AG10803 (cell line): Measurements from ENCODE around the gene FREM2.
A peak's percentile ranks its signal among the peaks of the same experiment; 100 is the strongest.

Experiments
- DNase-seq: peaks from one replicate; pipeline ENCODE4 v3.0.0; 2010; ENCODE audit warnings: low read depth
- H3K4me3 ChIP-seq: 2 replicates; pipeline ENCODE4 v1.5.1; 2011; ENCODE audit warnings: mild to moderate bottlenecking, low read length, control low read depth
- TF ChIP-seq, protein P1 (sequence below): conservative IDR thresholded peaks from 2 replicates; pipeline ENCODE4 v1.5.1; 2011; ENCODE audit warnings: mild to moderate bottlenecking, low read length, control low read depth, inconsistent platforms

FREM2 gene, protein sequence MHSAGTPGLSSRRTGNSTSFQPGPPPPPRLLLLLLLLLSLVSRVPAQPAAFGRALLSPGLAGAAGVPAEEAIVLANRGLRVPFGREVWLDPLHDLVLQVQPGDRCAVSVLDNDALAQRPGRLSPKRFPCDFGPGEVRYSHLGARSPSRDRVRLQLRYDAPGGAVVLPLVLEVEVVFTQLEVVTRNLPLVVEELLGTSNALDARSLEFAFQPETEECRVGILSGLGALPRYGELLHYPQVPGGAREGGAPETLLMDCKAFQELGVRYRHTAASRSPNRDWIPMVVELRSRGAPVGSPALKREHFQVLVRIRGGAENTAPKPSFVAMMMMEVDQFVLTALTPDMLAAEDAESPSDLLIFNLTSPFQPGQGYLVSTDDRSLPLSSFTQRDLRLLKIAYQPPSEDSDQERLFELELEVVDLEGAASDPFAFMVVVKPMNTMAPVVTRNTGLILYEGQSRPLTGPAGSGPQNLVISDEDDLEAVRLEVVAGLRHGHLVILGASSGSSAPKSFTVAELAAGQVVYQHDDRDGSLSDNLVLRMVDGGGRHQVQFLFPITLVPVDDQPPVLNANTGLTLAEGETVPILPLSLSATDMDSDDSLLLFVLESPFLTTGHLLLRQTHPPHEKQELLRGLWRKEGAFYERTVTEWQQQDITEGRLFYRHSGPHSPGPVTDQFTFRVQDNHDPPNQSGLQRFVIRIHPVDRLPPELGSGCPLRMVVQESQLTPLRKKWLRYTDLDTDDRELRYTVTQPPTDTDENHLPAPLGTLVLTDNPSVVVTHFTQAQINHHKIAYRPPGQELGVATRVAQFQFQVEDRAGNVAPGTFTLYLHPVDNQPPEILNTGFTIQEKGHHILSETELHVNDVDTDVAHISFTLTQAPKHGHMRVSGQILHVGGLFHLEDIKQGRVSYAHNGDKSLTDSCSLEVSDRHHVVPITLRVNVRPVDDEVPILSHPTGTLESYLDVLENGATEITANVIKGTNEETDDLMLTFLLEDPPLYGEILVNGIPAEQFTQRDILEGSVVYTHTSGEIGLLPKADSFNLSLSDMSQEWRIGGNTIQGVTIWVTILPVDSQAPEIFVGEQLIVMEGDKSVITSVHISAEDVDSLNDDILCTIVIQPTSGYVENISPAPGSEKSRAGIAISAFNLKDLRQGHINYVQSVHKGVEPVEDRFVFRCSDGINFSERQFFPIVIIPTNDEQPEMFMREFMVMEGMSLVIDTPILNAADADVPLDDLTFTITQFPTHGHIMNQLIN (N-terminal part only)

DNA sequence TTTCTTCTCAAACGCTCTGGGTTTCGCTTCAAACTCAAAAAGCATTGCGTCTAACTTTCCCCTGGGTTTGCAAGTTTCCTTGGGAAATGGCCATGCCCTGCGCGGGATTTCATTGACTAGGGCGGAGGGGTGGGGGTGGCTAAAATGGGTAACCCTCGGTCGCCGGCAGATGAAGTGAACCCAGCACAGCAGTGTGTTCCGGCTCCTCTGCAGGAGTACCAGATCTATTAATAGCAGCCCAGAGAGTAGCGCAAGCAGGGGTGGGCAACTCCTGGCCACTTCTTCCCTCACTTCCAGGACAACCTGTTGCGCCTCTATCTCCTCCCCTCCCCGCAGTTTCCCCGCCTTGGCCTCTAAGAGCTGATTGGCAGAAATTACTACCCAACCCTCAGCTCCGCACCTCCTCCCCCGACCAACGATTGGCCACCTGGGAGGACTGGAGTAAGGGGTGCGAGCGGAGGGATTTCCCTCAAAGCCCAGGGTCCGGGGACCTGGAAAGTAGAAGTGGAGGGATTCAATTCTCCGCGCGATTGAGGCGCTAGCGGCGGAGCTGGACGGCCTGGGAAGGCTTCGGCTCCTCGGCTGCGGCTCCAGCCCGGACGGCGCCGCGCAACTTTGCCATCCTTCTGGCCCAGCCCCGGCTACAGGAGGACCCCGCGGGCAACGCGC, at the start of gene FREM2:
FREM2 (plus strand) TSS at position 501 of the 669 bp plus-strand sequence. CDS start 268 bp downstream, outside the sequence.
- H3K4me3 ChIP-seq, result peak within 1 kb of the TSS; percentile 12; the same call in 1 of the 2 replicates
- DNase-seq, result no peak
- TF ChIP-seq, protein P1, sequence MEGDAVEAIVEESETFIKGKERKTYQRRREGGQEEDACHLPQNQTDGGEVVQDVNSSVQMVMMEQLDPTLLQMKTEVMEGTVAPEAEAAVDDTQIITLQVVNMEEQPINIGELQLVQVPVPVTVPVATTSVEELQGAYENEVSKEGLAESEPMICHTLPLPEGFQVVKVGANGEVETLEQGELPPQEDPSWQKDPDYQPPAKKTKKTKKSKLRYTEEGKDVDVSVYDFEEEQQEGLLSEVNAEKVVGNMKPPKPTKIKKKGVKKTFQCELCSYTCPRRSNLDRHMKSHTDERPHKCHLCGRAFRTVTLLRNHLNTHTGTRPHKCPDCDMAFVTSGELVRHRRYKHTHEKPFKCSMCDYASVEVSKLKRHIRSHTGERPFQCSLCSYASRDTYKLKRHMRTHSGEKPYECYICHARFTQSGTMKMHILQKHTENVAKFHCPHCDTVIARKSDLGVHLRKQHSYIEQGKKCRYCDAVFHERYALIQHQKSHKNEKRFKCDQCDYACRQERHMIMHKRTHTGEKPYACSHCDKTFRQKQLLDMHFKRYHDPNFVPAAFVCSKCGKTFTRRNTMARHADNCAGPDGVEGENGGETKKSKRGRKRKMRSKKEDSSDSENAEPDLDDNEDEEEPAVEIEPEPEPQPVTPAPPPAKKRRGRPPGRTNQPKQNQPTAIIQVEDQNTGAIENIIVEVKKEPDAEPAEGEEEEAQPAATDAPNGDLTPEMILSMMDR, result no peak

DNA sequence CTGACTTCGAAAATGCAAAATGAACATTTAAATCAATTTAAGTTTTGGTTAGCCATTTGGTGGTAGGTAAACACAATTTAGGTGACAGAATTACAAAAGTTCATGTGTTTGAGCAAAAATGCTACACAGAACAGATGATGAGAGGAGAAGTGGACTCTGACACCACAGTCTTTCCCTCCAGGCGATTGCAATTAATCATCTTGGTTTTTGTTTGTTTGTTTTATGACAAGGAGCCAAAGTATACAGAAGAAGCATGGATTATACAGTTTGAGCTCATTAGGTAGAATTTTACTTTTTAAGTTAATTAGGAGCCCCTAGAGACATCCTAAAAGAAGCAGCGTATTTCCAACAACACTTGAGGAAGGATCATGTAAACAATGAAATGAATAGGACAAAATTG, 49.3 kb upstream of the FREM2 start:
- H3K4me3 ChIP-seq, result no peak overlapping the region
- TF ChIP-seq, protein P1, result no peak
- no peak for DNase-seq

DNA sequence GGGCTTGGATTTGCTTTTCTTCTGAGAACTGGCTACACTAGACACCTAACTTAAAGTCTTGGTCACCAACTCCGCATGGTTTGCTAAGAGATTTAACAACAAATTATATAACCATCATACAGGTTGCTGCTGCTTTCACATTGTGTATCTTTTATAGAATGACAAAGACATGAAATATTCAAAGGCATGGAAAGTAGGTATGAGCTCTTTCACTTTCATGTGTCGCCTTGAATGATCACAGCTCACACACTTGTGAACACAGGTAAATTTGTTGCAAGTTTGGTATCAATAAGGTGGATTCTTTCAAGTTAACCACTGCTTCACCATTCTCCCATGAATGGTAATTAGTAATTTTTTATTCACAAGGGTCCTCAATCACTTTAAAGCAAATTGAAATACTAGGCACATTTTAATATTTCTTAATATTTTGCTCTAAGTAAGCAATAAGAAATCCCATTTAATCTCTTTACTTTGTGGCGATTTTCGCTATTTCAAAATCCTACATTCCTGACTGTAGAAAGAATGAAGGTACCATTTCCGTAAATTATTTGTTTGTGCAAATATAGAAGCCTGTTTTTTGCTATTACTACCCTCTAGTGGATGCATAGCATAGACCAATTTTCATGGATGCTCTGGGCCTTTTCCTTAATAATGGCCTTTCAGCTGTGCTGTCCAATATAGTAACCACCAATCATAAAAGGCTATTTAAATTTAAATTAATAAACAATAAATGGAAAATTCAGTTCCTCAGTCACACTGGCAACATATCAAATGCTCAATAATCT, 45.5 kb upstream of the FREM2 start:
- peak; percentile 0 for DNase-seq
- TF ChIP-seq, protein P1, result peak; percentile 31
- H3K4me3 ChIP-seq, result no peak overlapping the region

DNA sequence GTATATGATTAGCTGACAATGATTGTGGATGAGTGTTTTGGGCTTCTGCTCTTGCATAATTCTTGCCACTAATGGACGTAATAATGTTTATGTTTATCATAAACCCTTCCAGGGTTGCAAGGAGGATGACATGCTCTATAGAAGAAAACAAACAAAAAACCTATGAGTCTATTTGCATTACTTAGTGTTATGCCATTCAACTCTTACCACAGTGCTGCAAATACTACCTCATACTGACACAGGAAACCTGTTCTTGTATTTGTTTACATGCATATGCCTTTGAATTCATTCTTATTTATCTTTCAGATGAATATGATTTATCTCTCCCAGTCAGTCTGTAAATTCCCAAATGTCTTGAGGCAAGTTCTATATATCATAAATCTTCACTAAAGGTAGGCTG, 39.6 kb upstream of the FREM2 start:
- TF ChIP-seq, protein P1, result no peak
- no peak for DNase-seq
- no peak overlapping the region for H3K4me3 ChIP-seq

DNA sequence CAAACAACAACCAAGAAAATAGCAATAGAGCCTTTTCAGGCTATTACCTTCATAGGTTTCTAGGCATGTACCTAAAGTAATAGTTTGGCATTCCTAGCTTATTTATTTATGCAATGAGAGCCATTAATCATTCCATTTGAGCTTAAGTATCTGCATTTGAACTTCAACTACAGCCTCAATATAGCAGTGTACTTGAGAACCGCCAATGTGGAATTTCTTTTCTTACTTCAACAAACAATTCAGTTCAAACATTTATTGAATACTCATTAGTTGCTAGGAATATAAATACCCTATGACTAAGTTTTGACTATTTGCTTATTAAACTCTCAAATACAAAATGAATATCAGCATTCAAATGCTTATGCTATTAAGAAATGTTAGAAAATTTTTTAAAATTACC, 38.0 kb upstream of the FREM2 start:
- H3K4me3 ChIP-seq, result no peak overlapping the region
- TF ChIP-seq, protein P1, result no peak
- DNase-seq, result no peak

DNA sequence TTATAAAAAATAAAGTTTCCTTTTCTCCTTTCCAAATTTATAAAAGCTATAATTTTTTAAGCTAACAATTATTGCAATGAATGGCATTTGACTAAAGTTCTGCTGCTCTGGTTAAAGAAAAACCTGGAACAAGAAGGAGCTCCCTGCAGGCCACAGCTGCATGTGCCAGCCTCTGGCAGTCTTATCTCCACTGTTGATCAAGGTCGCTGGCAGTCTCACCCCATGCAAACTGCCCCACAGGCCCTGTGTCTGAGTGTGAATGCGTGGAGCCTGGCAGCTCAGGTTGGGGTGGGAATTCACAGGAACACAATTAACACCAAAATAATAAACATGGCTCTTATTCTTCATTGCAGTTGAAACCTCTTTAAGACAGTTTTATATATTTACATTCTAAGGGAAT, 30.2 kb upstream of the FREM2 start:
- H3K4me3 ChIP-seq, result no peak overlapping the region
- TF ChIP-seq, protein P1, result no peak
- no peak for DNase-seq
